GM12892 (cell line): ENCODE data around the gene LHFPL2.

Experiments used
- DNase-seq: peaks from one replicate; pipeline ENCODE4 v3.0.0; 2011; ENCODE audit not compliant: insufficient read length
- FAIRE-seq: peaks from 2 replicates; lab custom pipeline; 2011; peaks lifted over from hg19 to GRCh38; lab: Jason Lieb, UNC
- POLR2A ChIP-seq: IDR thresholded peaks from 2 replicates; pipeline ENCODE4 v1.6.1; 2011; ENCODE audit warnings: low read depth, low read length, control low read depth
- POLR2AphosphoS5 ChIP-seq: IDR thresholded peaks from 2 replicates; pipeline ENCODE4 v1.6.1; 2011; ENCODE audit warnings: low read depth, low read length, control low read depth
- TAF1 ChIP-seq: IDR thresholded peaks from 2 replicates; pipeline ENCODE4 v1.6.1; 2011; ENCODE audit warnings: low read depth, mild to moderate bottlenecking, control low read depth, low read length, borderline replicate concordance

LHFPL2 gene

DNA sequence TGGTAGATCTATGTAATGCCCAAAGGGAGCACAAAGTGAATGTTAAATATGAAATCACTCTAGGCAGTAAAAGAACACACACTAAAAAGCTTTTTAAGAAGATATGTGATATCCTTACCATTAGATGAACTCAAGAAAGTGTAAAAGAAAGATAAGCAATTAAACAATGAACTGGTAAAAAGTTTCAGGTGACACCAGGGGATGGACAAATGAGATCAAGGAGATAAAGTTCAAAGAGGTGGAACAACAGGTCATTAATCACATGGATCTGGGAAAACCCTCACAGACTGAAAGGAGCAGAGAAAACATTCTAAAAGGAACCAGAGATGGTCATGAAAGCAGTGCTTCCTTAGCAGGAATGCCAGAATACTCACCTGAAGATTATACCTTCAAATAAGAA is 40.7 kb downstream of the LHFPL2 start:
- FAIRE-seq (no peak), DNase-seq (no peak)
- TF ChIP-seq POLR2A (no peak), TAF1 (no peak), POLR2AphosphoS5 (no peak)

DNA sequence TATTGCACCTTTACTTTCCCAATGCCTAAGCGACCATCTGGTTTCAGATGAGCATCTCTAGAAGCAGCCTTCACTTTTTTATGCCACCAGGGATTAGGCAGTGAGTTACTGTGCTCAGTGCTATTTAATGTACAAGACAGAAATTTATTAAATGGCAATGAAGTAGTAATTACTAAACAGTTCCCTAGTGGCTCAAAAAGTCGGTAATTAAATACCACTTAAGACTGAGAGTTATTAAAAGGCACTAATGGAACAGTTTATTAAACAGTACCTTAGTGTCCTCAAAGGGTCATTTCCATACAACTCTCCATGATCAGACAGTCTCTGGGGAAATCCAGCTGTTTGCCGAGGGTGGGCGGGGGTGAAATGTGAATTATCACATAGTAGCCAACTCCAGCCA is 42.3 kb downstream of the LHFPL2 start:
- FAIRE-seq = no peak
- no peak for TF ChIP-seq POLR2AphosphoS5
- no peak for TF ChIP-seq TAF1
- no peak for TF ChIP-seq POLR2A
- no peak for DNase-seq

DNA sequence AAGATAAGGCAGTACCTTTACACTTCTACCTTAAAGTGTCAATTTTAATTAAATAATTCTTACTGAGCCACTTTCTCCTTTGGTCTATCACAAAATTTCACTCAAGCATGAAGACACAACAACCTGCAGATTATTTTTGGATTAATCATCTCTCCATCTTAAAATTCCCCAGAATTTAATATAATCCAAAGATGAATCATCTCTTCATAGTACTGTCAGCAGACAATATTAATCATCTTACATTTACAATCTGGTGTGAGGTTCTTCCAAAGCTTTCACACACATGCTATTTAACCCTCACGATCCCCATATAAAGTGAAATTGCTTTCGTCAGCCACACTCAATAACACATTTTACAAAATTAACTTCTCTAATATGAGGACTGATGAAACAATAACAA is 43.0 kb downstream of the LHFPL2 start:
- FAIRE-seq (no peak), DNase-seq (no peak)
- no peak for TF ChIP-seq POLR2AphosphoS5
- no peak for TF ChIP-seq TAF1
- TF ChIP-seq POLR2A = no peak

DNA sequence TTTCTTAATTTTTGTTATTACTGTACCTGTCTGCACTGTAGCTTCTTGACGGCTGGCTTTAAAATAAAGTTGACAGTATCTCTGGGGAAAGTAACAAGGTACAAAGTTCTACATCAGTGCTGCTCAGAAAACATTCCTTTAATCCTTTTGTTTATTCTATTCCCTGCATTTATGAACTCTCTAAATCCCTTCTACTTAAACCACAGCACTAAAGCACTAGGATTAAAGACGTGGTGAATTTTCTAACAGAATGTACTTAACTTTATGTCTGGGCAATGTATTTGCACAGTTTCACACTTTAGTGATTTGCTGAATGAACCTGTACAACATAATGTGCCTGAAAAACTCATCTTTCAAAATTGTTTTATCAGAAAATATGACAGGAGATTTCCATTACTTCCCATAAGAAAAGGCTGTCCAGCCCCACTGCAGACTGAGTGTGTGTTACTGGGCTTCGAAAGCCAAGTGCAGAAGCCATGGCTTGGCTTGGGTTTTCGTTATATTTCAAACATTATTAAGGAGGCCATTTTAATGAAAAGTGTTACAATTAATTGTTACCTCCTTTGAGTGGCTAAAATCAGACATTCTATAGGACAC is 43.8 kb downstream of the LHFPL2 start:
- TF ChIP-seq POLR2AphosphoS5 (no peak), TAF1 (no peak), POLR2A (no peak)
- DNase-seq = no peak
- no peak for FAIRE-seq

DNA sequence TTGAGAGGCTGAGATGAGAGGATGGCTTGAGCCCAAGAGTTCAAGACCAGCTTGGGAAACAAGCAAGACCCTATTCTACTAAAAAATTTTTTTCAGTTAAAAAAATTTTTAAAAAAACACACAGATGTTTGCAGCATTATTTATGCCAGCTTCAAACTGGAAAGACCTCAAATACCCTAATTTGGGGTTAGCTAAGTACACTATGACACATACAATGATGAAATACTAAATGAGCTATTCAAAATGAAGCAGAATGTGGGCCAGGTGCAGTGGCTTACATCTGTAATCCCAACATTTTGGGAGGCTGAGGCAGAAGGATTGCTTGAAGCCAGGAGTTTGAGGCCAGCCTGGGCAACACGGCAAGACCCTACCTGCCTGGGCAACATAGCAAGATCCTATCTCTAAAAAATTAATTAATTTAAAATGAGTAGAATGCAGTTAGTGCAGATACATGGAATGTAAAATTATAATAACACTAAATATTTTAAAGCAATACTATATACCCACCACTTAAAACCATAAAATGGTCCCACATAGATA is 44.9 kb downstream of the LHFPL2 start:
- DNase-seq = no peak
- no peak for TF ChIP-seq TAF1
- TF ChIP-seq POLR2A = no peak
- no peak for TF ChIP-seq POLR2AphosphoS5
- no peak for FAIRE-seq

DNA sequence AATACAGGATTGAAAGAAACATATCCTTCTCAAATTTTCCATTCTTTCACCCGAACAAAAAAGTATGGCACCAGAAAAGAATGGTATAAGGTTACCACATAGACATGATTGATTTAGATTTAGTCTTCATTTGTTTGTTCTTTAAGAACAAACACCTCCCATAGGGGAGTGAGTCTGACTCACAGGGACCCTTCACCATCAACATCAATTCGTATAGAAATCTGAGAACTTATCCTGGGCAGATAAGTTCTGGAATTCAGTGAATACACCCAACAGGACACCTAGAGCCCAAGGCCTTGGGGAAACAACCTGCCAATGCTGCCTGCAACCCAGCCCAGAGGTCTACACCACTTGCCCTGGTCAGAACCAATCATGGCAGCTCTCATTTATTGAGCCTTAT is 46.2 kb downstream of the LHFPL2 start:
- TF ChIP-seq TAF1 = no peak
- no peak for TF ChIP-seq POLR2AphosphoS5
- no peak for TF ChIP-seq POLR2A
- no peak for FAIRE-seq
- no peak for DNase-seq

DNA sequence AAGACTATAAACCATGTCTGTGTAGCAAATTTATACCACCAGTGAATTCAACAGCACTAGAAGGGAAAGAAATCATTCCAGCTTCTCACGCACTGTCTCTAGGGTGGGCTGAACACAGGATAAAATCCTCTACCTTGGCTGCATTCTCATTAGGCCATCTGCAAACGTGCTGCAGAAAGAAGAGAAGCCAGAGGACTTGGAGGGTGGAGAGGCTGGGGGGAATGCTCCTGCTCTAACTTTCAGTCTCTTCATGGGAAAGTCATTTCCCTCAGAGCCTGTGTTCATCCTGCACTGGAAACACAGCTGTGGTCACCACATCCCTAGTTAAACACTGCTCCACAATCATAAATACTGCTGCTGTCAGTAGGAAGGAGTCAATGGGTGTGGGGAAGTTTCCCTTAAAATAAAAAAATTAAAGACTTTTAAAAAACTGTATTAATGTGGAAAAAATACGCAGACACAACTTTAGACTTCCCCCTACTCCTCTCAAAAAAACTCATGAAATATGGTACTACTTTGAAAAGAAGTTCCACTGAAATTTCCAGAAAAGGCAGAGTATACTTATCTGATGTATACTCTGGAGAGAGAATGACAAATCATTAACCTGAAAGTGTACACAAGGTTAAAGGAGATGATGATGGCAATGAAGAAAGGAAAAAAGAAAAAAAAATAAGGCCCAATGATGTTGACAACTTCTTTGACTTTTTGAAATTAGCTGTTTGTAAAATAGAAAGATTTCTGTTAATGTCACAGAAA is 46.8 kb downstream of the LHFPL2 start:
- no peak for FAIRE-seq
- no peak for TF ChIP-seq TAF1

DNA sequence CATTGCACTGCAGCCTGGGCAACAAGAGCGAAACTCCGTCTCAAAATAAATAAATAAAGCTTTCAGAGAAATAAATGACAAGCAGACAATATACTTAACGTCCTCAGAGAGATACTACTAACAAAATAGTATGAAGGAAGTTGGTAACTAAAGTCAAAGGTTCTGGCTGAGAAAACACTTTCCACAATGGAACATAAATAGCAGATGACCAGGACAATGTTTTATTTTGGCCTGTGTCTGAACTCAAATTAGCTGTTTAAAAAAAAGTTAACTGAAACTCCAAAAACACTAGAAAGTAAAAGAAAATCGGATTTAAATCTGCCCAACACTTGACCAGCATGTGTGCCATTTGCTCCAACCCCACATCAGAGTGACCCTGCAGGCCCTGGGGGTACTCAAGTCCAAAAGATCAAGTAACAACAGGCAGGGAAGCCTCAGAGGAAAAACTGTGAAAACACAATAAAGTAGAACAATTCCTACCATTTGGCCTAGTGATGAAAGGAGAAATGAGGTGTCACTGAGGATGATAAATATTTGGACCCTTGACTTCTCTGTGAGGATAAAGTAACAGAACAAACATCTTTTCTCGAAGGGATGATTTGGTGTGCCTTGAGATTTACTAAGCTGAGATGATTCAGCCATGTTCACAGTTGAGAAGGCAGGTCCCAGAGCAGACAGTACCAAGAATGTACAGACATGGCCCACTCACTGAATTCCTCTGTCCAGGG is 47.7 kb downstream of the LHFPL2 start:
- TF ChIP-seq POLR2A (no peak), POLR2AphosphoS5 (no peak), TAF1 (no peak)
- no peak for FAIRE-seq
- DNase-seq = no peak

More for the DNA sequence above, 46.8 kb downstream of the LHFPL2 start:
- DNase-seq = no peak

DNA sequence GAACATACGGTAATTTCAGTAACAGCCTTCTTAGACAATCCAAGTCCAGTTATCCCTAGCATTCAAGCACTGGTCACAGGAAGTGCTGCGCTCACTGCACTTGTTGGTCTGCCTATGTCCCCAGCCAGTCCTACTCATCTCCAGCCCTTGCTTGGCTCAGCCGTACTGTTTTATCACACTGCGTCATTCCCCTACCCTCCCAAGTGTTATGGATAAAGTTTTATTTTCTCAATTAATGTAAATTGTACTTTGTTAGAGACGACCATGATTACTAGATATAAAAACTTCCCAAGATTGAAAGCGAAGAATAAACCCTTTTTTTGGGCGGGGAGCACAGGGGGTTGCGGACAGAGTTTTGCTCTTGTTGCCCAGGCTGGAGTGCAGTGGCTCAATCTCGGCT is 49.6 kb downstream of the LHFPL2 start:
- TF ChIP-seq TAF1 (no peak), POLR2A (no peak), POLR2AphosphoS5 (no peak)
- no peak for FAIRE-seq
- DNase-seq = no peak

DNA sequence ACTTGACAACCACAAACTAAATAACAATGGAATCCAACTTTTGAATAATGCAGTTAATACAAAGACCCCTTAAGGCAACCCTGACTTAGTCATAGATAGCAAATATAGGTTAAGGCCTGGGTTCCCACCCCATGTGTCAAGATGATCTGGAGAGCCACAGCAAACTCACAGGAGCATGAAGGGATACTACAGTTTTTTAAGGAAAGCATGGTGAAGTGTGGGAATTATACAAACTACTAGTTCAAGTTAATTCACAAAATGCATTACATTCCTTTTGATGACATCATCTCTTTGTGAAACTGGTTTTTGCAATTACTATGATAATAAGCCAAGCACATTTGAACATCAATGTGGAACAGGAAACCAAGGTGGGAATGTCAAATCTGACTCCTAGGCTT is 50.6 kb downstream of the LHFPL2 start:
- TF ChIP-seq TAF1 (no peak), POLR2A (no peak), POLR2AphosphoS5 (no peak)
- FAIRE-seq (no peak), DNase-seq (no peak)

DNA sequence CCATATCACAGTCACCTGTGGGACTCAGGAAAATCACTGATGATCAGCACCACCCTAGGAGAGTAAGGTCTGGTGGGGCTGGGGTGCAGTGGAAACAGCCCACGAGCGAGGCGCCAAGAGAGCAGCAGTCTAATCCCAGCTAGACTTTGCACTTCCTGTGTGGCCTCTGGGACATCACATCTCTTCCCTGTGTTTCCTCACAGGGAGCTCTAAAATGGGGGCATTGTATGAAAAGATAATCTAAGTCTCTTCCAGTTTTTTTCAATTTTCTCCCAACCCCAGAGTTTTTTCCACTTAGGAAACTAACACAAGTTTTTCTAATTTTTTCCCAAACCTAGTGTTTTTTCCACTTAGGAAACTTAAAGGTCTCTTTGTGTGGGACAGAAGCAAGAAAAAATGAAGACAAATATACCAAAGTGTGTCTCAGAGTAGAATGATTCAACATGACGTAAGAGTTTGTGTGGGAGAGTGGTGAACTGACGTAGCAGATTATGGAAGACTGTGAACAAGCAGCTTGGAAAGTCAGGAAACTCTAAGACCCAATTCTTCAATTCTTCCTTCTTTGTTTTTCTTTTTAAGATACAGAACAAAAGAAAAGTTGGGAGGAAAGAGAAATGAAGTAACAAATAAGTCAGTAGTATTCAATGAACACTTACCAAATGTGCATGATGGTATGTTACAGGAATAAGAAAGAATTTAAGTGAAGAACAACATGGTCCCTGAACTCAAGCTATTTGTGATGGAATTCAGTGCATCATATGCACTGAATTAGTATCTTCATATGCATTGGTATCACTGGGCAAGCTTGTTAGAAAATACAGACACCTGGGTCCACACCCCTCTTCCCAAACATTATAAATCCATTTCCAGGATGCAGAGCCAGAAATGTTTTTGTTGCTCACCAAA is 51.3 kb downstream of the LHFPL2 start:
- DNase-seq (no peak), FAIRE-seq (no peak)
- TF ChIP-seq POLR2A (no peak), TAF1 (no peak), POLR2AphosphoS5 (no peak)

DNA sequence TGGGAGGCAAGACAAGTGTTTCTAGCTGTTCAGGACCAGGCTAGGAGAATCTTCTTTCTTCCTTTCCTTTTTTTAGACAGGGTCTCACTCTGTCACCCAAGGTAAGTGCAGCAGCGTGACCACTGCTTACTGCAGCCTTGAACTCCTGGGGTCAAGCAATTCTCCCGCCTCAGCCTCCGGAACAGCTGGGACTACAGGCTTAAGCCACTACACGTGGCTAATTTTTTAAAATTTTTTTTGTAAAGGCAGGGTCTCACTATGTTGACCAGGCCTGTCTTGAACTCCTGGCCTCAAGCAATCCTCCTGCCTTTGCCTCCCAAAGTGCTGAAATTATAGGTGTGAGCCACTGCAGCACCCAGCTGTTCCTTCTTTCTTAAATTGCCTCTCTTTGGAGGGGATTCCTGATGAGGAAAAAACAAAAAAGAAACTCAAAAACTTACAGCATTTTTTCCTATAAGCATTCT is 53.1 kb downstream of the LHFPL2 start:
- TF ChIP-seq POLR2A = no peak
- no peak for TF ChIP-seq POLR2AphosphoS5
- TF ChIP-seq TAF1 = no peak
- FAIRE-seq = no peak
- DNase-seq = no peak
